Non-pigmented ciliary epithelial cell (primary cell): Measurements from ENCODE around the gene OVOL3.
"Not testable (repeated sequence)": the region's sequence is repeated elsewhere in the genome, so short reads cannot be mapped to it uniquely, and the experiment has no call there.

Experiments
- DNase-seq: peaks from one replicate; pipeline ENCODE4 v3.0.0-alpha.2; 2010; ENCODE audit warnings: low read depth

OVOL3 gene

GRCh38 chr19:36110487-36111199 lies at the start of gene OVOL3:
Gene OVOL3, plus strand, starts transcription at chr19:36111143. Its CDS starts 60 bp downstream, at chr19:36111203.
- no peak for DNase-seq

- no peak for DNase-seq
These were observed 49.6 kb upstream of the OVOL3 start for GRCh38 chr19:36061367-36061766.

- no peak for DNase-seq
These were observed 46.1 kb upstream of the OVOL3 start for GRCh38 chr19:36064826-36065225.

- no peak for DNase-seq
These were observed 43.3 kb upstream of the OVOL3 start for GRCh38 chr19:36067681-36068080.

DNA sequence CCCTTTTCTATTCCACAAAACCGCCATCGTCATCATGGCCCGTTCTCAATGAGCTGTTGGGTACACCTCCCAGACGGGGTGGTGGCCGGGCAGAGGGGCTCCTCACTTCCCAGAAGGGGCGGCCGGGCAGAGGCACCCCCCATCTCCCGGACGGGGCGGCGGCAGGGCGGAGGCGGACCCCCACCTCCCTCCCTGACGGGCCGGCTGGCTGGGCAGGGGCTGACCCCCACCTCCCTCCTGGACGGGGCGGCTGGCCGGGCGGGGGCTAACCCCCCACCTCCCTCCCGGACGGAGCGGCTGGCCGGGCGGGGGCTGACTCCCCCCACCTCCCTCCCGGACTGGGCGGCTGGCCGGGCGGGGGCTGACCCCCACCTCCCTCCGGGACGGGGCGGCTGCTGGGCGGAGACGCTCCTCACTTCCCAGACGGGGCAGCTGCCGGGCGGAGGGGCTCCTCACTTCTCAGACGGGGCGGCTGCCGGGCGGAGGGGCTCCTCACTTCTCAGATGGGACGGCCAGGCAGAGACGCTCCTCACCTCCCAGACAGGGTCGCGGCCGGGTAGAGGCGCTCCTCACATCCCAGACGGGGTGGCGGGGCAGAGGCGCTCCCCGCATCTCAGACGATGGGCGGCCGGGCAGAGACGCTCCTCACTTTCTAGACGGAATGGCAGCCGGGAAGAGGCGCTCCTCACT lies 42.0 kb upstream of the OVOL3 start:
- not testable (repeated sequence) for DNase-seq

- no peak for DNase-seq
These were observed 38.9 kb upstream of the OVOL3 start for GRCh38 chr19:36072081-36072480.

- DNase-seq = no peak
These were observed 37.6 kb upstream of the OVOL3 start for GRCh38 chr19:36073121-36073876.

GRCh38 chr19:36079389-36079945 lies 31.5 kb upstream of the OVOL3 start:
- DNase-seq = no peak

- no peak for DNase-seq
These were observed 29.6 kb upstream of the OVOL3 start for GRCh38 chr19:36081385-36081784.

- DNase-seq = no peak
These were observed 29.0 kb upstream of the OVOL3 start for GRCh38 chr19:36081894-36082293.

DNA sequence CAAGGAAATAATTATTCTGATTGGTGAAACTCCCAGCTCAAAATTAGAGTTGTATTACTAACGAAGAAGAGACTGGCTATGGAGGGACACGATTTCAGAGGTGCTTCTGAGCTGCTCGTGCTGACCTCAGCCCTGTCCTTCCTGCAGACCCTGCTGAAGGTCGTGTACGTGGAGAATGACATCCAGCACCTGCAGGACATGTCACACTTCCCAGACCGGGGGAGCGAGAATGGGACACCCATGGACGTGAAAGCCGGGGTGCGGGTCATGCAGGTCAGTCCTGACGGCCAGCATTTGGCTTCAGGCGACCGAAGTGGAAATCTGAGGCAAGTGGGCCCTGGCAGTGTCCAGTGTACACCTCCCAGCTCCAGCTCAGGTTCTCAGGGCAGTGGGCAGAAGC lies 28.0 kb upstream of the OVOL3 start:
- no peak for DNase-seq

- no peak for DNase-seq
These were observed 26.5 kb upstream of the OVOL3 start for GRCh38 chr19:36084231-36085009.

GRCh38 chr19:36086326-36086725 lies 24.6 kb upstream of the OVOL3 start:
- DNase-seq = no peak

GRCh38 chr19:36089847-36090246 lies 21.1 kb upstream of the OVOL3 start:
- no peak for DNase-seq

- no peak for DNase-seq
These were observed 19.8 kb upstream of the OVOL3 start for GRCh38 chr19:36090910-36091695.

DNA sequence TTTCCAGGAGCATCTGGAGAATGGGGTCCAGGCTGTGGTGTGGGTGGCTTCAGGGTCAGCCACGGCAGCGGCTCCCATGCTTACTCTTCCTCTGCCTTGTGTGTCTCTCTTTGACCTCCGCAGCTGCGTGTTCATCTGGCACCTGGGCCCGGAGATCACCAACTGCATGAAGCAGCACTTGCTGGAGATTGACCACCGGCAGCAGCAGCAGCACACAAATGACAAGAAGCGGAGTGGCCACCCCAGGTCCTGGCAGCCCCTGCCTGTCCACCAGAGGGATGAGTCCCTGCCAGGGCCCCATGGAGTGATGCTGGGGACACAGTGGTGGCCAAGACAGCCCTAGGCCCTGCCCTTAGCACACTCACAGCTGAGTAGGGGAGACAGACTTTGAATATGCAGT lies 18.4 kb upstream of the OVOL3 start:
- no peak for DNase-seq

DNA sequence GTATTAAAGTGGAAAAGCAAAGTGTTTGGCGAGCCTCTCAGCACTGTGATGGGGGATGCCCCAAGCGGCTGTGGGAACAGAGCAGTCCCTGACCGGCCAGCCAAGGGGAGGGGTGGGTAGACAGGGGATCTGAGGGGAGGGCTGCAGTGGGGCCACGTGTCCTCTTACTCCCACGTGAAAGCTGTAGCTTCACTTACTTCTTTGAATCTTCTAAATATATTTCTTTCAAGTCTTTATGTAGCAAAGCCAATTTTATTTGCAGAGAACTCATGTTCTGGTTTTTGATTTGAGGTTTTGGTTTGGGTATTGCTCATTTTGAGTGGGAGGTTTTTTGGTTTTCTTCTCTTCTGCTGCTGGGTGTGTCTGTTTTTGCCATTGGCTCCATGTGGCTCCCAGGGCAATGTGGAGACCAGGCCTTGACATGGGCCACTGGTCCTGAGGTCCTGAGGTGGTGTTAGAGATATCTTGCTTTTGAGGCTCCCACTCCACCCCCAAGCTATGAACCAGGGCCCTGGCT lies 17.7 kb upstream of the OVOL3 start:
- DNase-seq = no peak

DNA sequence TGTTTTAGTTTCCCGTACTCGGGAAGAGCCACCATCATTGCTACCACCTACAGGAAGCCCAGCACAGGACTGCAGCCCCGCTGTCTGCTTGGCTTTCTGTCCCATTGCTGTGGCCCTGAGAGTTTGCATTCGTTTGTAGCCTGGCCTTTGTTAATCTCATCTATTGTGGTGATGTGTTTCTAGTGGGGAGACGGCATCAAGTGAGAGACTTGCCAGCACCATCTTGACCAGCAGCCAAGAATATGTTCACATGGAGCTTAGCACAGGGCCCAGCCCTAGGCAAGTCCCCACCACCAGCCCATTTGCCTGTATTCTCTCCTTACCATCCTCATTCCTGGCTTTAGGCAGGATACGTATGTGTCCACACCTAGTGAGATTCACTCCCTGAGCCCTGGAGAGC lies 17.3 kb upstream of the OVOL3 start:
- DNase-seq = no peak

GRCh38 chr19:36097036-36097435 lies 13.9 kb upstream of the OVOL3 start:
- no peak for DNase-seq

DNA sequence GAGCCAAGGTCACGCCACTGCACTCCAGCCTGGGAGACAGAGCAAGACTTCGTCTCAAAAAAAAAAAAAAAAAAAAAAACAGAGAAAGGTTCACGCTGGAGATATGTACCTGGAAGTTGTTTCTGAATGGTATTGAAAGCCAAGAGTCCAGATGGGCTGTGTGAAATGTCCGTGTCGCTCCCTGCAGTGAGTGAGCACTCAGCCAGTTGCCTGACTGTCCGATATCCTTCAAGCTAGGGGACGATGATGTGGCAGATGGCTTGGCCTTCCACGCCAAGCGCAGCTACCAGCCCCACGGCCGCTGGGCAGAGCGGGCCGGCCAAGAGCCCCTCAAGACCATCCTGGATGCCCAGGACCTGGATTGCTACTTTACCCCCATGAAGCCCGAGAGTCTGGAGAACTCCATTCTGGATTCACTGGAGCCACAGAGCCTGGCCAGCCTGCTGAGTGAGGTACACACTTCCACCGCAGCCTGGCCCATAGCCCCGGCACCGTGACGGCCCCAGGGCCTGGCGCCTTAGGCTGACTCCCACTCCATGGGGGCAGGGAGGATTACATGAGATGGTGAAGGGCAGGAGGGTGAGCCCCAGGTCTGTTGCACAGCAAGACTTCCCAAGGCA lies 11.7 kb upstream of the OVOL3 start:
- no peak for DNase-seq
